ENCODE measurements around the gene GLB1L2.
A peak's percentile ranks its signal among the peaks of the same experiment; 100 is the strongest.
"Not testable (repeated sequence)": the region's sequence is repeated elsewhere in the genome, so short reads cannot be mapped to it uniquely, and the experiment has no call there.

Gene GLB1L2, protein sequence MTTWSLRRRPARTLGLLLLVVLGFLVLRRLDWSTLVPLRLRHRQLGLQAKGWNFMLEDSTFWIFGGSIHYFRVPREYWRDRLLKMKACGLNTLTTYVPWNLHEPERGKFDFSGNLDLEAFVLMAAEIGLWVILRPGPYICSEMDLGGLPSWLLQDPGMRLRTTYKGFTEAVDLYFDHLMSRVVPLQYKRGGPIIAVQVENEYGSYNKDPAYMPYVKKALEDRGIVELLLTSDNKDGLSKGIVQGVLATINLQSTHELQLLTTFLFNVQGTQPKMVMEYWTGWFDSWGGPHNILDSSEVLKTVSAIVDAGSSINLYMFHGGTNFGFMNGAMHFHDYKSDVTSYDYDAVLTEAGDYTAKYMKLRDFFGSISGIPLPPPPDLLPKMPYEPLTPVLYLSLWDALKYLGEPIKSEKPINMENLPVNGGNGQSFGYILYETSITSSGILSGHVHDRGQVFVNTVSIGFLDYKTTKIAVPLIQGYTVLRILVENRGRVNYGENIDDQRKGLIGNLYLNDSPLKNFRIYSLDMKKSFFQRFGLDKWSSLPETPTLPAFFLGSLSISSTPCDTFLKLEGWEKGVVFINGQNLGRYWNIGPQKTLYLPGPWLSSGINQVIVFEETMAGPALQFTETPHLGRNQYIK

GRCh38 chr11:134331354-134332188 lies at the start of gene GLB1L2:
GLB1L2 (plus strand) TSS chr11:134331988; CDS start chr11:134332062, 74 bp downstream.
- peak; percentile 91 for ATAC-seq
- H3K4me1 Mint-ChIP-seq: peaks cover 7% of the 10 kb centered on the region
- H3K36me3 Mint-ChIP-seq: no peaks in the 10 kb centered on the region
- no peaks in the 10 kb centered on the region for H3K9me3 Mint-ChIP-seq
- no peak within 1 kb of the TSS for H3K27ac Mint-ChIP-seq
- H3K27me3 Mint-ChIP-seq: peaks cover 65% of the 10 kb centered on the region
- H3K4me3 Mint-ChIP-seq: peak within 1 kb of the TSS; percentile 76

DNA sequence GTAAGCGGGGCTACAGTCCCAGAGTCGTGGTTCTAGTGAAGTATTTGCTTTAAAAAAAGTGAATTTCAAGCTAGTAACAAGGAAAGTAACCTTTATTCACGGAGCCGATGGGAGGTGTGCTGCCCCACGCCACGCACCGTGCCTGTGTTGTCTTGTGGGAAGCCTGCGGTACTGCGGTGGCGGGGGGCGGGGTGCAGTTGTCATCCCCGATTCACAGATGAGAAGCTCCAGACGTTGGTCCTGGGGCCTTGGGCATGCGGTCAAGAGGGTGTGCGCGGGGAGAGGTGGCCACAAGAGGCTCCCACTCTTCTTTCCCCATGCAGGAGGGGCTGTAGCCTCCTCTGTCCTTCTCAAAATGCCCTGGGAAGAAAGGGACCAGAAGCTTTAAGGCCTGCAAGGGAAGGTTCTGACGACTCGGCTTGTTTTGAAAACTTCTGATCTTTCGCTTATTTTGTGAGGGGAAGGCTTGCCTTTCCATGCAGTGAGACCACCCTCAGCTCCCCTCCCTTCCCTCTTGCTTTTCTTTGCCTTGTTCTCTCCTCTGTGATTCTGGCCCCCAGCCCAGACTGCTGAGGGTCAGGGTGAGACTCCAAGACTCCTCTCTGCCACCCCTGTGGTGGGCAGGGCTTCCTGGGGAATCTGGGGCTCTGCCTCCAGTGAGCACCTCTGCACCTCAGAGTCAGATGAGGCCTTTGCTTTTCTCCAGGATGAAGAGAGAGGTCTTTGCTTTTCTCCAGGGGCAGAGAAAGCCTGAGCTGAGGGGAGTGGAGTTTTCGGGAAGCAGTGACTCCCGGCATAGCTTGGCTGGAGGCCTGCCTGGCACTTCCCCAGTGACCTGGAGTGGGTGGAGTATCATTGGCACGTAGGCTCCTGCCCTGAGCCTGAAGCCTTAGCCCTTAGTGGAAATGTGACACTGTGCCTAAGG lies 49.4 kb upstream of the GLB1L2 start:
- Mint-ChIP-seq H3K4me3 (no peak overlapping the region), H3K27ac (no peak overlapping the region), H3K9me3 (peaks cover 3% of the 10 kb centered on the region), H3K4me1 (peaks cover 2% of the 10 kb centered on the region), H3K27me3 (peaks cover 95% of the 10 kb centered on the region), H3K36me3 (no peaks in the 10 kb centered on the region)
- no peak for ATAC-seq

DNA sequence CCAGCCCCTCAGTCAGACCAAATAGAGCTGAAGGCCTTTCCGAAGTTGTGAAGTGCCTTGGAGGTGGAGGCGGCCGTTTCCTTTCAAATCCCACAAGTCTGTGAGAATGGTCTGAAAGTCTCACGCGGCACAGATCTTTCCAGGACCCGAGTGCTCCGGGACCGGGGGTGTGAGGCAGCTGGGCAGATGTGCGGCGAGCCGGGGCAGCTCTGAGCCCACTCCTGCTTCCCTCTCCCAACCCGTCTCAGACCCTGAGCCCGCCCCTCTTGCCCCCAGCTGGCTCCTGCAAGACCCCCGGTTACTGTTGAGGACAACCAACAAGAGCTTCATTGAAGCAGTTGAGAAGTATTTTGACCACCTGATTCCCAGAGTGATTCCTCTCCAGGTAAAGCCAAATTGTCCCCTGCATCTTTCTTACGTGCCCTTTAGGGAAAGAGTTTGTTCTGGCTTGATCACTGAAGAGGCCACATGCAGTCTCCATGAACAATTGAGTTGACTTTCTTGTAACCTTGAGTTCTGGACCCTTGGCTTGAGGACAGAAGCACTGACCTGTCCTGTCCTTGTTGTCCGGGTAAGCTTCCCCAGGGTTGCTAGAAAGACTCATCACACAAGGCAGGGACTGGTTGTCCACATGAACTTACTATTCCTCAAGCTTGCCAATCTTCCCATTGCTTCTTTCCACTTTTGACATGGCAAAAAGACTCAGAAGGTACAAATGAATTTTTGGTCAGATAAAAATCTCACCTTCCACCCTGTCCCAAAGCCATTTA lies 48.1 kb upstream of the GLB1L2 start:
- Mint-ChIP-seq H3K27me3 (peaks cover 92% of the 10 kb centered on the region), H3K36me3 (no peaks in the 10 kb centered on the region)

DNA sequence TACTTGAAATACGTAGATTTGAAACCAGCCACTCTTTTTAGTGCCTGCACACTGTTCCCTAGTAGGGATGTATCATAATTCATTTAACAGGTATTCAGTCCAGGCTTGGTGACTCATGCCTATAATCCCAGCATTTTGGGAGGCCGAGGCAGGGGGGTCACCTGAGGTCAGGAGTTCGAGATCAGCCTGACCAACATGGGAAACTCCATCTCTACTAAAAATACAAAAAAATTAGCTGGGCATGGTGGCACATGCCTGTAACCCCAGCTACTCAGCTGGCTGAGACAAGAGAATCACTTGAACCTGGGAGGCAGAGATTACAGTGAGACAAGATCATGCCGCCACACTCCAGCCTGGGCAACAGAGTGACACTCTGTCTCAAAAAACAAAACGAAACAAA lies 47.4 kb upstream of the GLB1L2 start:
- H3K4me1 Mint-ChIP-seq, H3K27ac Mint-ChIP-seq, ATAC-seq, H3K36me3 Mint-ChIP-seq, H3K9me3 Mint-ChIP-seq, H3K4me3 Mint-ChIP-seq: not testable (repeated sequence)
- H3K27me3 Mint-ChIP-seq: peaks cover 85% of the 10 kb centered on the region

More for the DNA sequence above, 48.1 kb upstream of the GLB1L2 start:
- H3K4me1 Mint-ChIP-seq: no peaks in the 10 kb centered on the region
- H3K9me3 Mint-ChIP-seq: peaks cover under 1% of the 10 kb centered on the region
- no peak for ATAC-seq
- no peak overlapping the region for H3K27ac Mint-ChIP-seq
- H3K4me3 Mint-ChIP-seq: no peak overlapping the region

DNA sequence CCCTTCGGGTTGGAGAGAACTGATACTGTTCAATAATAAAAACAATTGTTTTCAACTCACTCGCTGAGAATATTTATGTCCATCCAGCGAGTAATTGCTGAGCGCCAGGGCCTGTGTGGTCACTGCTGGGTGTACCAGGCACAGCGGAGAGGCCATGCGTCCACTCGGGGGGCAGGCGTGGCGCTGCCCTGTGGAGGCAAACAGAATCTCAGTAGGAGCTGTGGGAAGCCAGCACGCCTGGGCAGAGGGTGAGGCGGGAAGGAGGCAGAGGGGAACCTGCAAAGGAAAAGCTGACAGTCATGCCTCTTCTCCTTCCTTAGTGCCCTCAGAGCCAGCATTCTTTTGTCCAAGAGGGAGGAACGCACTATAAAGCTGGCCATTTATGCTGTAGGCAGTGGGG lies 44.2 kb upstream of the GLB1L2 start:
- Mint-ChIP-seq H3K27ac (no peak overlapping the region), H3K4me3 (no peak overlapping the region), H3K36me3 (no peaks in the 10 kb centered on the region), H3K27me3 (peaks cover 69% of the 10 kb centered on the region), H3K4me1 (no peaks in the 10 kb centered on the region), H3K9me3 (no peaks in the 10 kb centered on the region)
- no peak for ATAC-seq

DNA sequence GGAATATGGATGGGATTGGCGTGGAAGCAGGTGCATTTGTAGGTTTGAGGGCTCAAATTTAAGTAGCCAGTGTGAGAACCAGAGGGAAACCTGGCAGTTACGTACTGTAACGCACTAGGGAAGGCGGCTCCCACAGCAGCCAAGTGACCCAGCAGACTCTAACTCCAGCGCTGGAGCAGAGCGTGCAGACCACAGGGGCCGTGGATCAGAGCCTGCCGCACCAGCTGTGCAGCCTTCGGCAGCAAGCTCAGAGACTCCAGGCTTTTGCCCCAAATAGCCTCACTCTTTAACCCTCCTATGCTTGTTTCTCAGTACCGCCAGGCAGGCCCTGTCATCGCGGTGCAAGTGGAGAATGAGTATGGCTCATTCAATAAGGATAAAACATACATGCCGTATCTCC lies 43.3 kb upstream of the GLB1L2 start:
- peaks cover 59% of the 10 kb centered on the region for H3K27me3 Mint-ChIP-seq
- H3K4me3 Mint-ChIP-seq: no peak overlapping the region
- no peaks in the 10 kb centered on the region for H3K36me3 Mint-ChIP-seq
- H3K4me1 Mint-ChIP-seq: no peaks in the 10 kb centered on the region
- H3K27ac Mint-ChIP-seq: no peak overlapping the region
- ATAC-seq: no peak
- H3K9me3 Mint-ChIP-seq: no peaks in the 10 kb centered on the region

GRCh38 chr11:134289167-134289566 lies 42.6 kb upstream of the GLB1L2 start:
- Mint-ChIP-seq H3K36me3 (no peaks in the 10 kb centered on the region), H3K27ac (no peak overlapping the region), H3K4me1 (no peaks in the 10 kb centered on the region), H3K9me3 (no peaks in the 10 kb centered on the region), H3K4me3 (no peak overlapping the region), H3K27me3 (peaks cover 53% of the 10 kb centered on the region)
- no peak for ATAC-seq

- H3K36me3 Mint-ChIP-seq: no peaks in the 10 kb centered on the region
- ATAC-seq: no peak
- no peaks in the 10 kb centered on the region for H3K9me3 Mint-ChIP-seq
- H3K4me1 Mint-ChIP-seq: no peaks in the 10 kb centered on the region
- H3K4me3 Mint-ChIP-seq: no peak overlapping the region
- no peak overlapping the region for H3K27ac Mint-ChIP-seq
- peaks cover 46% of the 10 kb centered on the region for H3K27me3 Mint-ChIP-seq
These were observed 42.0 kb upstream of the GLB1L2 start for GRCh38 chr11:134289789-134290188.

- Mint-ChIP-seq H3K9me3 (no peaks in the 10 kb centered on the region), H3K4me3 (no peak overlapping the region), H3K4me1 (no peaks in the 10 kb centered on the region), H3K36me3 (no peaks in the 10 kb centered on the region), H3K27me3 (peaks cover 45% of the 10 kb centered on the region), H3K27ac (no peak overlapping the region)
- ATAC-seq: no peak
These were observed 41.1 kb upstream of the GLB1L2 start for GRCh38 chr11:134290646-134291045.

- ATAC-seq: no peak
- Mint-ChIP-seq H3K36me3 (no peaks in the 10 kb centered on the region), H3K9me3 (no peaks in the 10 kb centered on the region), H3K27me3 (peaks cover 42% of the 10 kb centered on the region), H3K4me1 (no peaks in the 10 kb centered on the region), H3K27ac (no peak overlapping the region), H3K4me3 (no peak overlapping the region)
These were observed 40.6 kb upstream of the GLB1L2 start for GRCh38 chr11:134291196-134291595.

GRCh38 chr11:134292661-134293060 lies 39.1 kb upstream of the GLB1L2 start:
- no peaks in the 10 kb centered on the region for H3K36me3 Mint-ChIP-seq
- H3K9me3 Mint-ChIP-seq: no peaks in the 10 kb centered on the region
- no peaks in the 10 kb centered on the region for H3K4me1 Mint-ChIP-seq
- no peak overlapping the region for H3K4me3 Mint-ChIP-seq
- peaks cover 28% of the 10 kb centered on the region for H3K27me3 Mint-ChIP-seq
- no peak overlapping the region for H3K27ac Mint-ChIP-seq
- peak; percentile 18 for ATAC-seq

GRCh38 chr11:134293119-134294113 lies 38.4 kb upstream of the GLB1L2 start:
- Mint-ChIP-seq H3K27me3 (peaks cover 20% of the 10 kb centered on the region), H3K4me3 (no peak overlapping the region), H3K4me1 (no peaks in the 10 kb centered on the region), H3K9me3 (no peaks in the 10 kb centered on the region), H3K36me3 (no peaks in the 10 kb centered on the region), H3K27ac (no peak overlapping the region)
- ATAC-seq: peak; percentile 32

GRCh38 chr11:134294664-134295063 lies 37.1 kb upstream of the GLB1L2 start:
- Mint-ChIP-seq H3K36me3 (no peaks in the 10 kb centered on the region), H3K27me3 (peaks cover 20% of the 10 kb centered on the region), H3K4me3 (no peak overlapping the region), H3K27ac (no peak overlapping the region), H3K4me1 (no peaks in the 10 kb centered on the region), H3K9me3 (no peaks in the 10 kb centered on the region)
- no peak for ATAC-seq
